D721Med (cell line): ENCODE data around the gene WDTC1.

Experiments
- DNase-seq: peaks from one replicate; pipeline ENCODE4 v3.0.0; 2011; ENCODE audit warnings: low spot score; ENCODE audit not compliant: insufficient read length
- FAIRE-seq: peaks from 2 replicates; lab custom pipeline; 2011; peaks lifted over from hg19 to GRCh38; lab: Jason Lieb, UNC
- CTCF ChIP-seq: IDR thresholded peaks from 2 replicates; pipeline ENCODE4 v1.5.1; 2012; ENCODE audit warnings: mild to moderate bottlenecking, control low read depth; ENCODE audit not compliant: insufficient read depth; ENCODE audit errors: missing control alignments

WDTC1 gene

GRCh38 chr1:27255136-27255535 is 20.7 kb downstream of the WDTC1 start:
- no peak for FAIRE-seq
- DNase-seq: no peak
- no peak for TF ChIP-seq CTCF

GRCh38 chr1:27257155-27257554 is 22.7 kb downstream of the WDTC1 start:
- FAIRE-seq: no peak
- TF ChIP-seq CTCF: no peak
- no peak for DNase-seq

DNA sequence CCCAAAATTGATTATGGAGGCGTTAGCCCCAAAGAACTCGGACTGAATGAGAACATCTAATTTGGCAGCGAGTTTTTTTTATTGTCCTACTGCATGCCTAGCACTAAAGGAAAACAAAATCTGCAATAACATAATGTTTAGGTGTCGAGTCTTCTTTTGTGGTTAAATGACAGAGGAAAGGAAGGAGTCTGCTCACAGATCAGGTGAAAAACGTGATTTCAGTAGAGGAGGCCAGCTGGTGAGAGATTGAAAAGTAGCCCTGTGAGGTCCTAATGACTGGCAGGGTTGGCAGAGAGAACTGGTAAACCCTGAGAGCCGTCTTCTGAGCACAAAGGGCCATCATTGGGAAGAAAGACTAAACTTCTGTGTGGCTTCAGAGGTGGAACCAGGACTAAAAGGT is 24.2 kb downstream of the WDTC1 start:
- no peak for FAIRE-seq
- DNase-seq: no peak
- TF ChIP-seq CTCF: no peak

- FAIRE-seq (no peak), DNase-seq (no peak)
- TF ChIP-seq CTCF: no peak
Observed at GRCh38 chr1:27267153-27267552, 32.7 kb downstream of the WDTC1 start.

GRCh38 chr1:27269276-27269675 is 34.8 kb downstream of the WDTC1 start:
- FAIRE-seq: no peak
- no peak for DNase-seq
- TF ChIP-seq CTCF: no peak

DNA sequence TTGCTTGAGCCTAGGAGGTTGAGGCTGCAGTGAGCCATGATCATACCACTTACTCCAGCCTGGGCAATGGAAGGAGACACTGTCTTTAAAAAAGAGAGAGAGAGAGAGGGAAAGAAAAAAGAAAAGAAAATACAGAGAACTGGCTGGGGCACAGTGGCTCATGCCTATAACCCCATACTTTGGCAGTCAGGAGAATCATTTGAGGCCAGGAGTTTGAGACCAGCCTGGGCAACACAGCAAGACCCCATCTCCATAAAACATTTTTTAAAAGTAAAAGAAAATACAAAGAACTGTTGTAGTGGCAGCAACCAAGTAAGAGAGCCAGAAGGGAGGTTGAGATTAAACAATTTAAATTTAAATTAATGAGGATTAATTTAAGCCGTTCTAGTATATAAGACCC is 39.8 kb downstream of the WDTC1 start:
- no peak for FAIRE-seq
- TF ChIP-seq CTCF: no peak
- no peak for DNase-seq

- TF ChIP-seq CTCF: no peak
- DNase-seq (no peak), FAIRE-seq (no peak)
Observed at GRCh38 chr1:27275696-27276095, 41.3 kb downstream of the WDTC1 start.
